GM19193 (cell line): ENCODE results near the gene CCDC24.

Source experiments
- POLR2A ChIP-seq: IDR thresholded peaks from 4 replicates; pipeline ENCODE4 v1.6.1; 2011; ENCODE audit not compliant: insufficient read depth, insufficient read length; ENCODE audit errors: extremely low read depth

CCDC24 gene

GRCh38 chr1:44043176-44044070 is 52.0 kb downstream of the CCDC24 start:
- TF ChIP-seq POLR2A: no peak

- TF ChIP-seq POLR2A: no peak
Measured at GRCh38 chr1:44044071-44044801, 52.8 kb downstream of the CCDC24 start.

- no peak for TF ChIP-seq POLR2A
Measured at GRCh38 chr1:44045064-44045463, 53.7 kb downstream of the CCDC24 start.
